Measurements from ENCODE around the gene TLE1. TPM values are rescaled to one million over a fixed set of nuclear protein-coding genes. Genes with fewer than 3 reads are reported as not detected.

The TLE1 gene
- total RNA-seq, 2 experiments from 2014 or later, result 0.48 to 0.53 TPM

DNA sequence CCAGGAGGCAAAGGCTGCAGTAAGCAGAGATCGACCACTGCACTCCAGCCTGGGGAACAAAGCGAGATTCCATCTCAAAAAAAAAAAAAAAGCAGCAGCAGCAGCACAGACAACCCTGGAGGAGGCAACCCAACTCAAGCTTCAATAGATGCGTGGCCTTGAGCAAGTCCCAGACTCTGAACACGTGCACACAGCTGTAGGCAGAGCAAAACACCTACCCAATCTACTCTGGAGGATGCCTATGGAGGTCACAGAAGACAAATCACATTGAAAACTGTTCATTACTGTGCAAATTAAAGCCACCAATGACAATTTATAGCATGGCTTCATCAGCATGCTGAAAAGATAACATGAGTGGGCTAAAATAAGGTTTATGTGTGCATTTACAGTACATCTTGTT lies 7.2 kb downstream of the TLE1 start:
- Mint-ChIP-seq H3K4me3 (no peak overlapping the region), H3K36me3 (ENCODE audit: low read depth) (peaks cover 3% of the 10 kb centered on the region), H3K27ac (no peak overlapping the region), H3K4me1 (peaks cover 2% of the 10 kb centered on the region), H3K27me3 (peaks cover 10% of the 10 kb centered on the region), H3K9me3 (no peaks in the 10 kb centered on the region)
- ChIA-PET CTCF (no interaction called here), POLR2A (no interaction called here)
- DNase-seq, result no peak

DNA sequence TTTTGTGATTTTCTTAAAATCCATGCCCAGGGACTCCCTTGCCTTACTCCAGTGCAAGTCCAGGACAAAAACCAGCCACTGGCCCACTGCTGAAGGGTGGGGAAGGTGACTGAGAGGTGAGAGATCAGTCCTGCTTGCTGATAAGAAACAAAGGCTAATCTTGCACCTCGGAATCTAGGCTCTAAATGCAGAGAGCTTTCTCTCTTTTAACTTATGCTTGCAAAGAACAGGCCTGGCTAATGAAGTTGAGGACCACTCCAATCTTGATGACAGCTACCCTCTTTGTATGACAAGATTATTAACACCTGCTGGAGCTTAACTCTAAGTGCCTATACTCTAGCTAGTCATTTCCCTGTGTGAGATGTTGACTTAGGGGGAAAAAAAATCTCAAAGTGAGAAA lies 8.8 kb downstream of the TLE1 start:
- H3K4me1 Mint-ChIP-seq, result no peaks in the 10 kb centered on the region
- no peak overlapping the region for H3K27ac Mint-ChIP-seq
- H3K4me3 Mint-ChIP-seq, result no peak overlapping the region
- DNase-seq, result no peak
- ChIA-PET POLR2A (no interaction called here), CTCF (no interaction called here)
- peaks cover 10% of the 10 kb centered on the region for H3K27me3 Mint-ChIP-seq
- no peaks in the 10 kb centered on the region for H3K36me3 Mint-ChIP-seq (ENCODE audit: low read depth)
- no peaks in the 10 kb centered on the region for H3K9me3 Mint-ChIP-seq

DNA sequence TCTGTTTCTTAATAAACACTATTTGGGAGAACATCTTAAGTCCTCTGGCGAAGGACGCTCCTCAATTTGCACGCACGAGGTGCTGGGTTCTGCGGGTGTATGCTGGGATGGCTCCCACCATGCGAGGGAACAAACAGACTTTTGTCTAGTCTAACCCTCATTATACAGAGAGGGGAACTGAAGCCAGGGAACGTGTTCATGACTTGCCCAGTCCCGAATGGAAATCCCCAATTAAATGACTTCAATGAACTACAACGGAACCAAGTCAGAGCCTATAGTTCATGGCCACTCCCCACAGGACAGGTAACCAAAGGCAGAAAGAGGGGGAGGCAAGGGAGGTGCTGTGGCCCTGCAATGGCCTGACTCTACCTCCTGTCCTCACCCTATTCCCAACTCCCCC lies 9.3 kb downstream of the TLE1 start:
- CTCF ChIA-PET, result no interaction called here

DNA sequence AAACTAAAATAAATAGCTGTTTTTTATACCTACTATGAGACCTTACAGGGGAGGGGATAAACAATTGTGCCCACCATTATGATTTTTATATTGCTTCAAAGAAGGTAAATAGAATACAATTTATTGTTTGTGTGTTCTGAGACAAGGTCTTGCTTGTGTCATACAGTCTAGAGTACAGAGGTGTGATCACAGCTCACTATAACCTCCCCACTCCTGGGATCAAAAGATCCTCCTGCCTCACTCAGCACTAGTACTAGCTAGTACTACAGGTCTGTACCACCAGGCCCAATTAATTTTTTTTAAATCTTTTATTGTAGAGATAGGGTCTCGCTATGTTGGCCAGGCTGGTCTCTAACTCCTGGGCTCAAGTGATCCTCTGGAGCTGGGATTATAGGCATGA lies 11.3 kb downstream of the TLE1 start:
- no peak for DNase-seq
- Mint-ChIP-seq H3K27me3 (peaks cover 10% of the 10 kb centered on the region), H3K4me1 (no peaks in the 10 kb centered on the region), H3K27ac (no peak overlapping the region), H3K36me3 (ENCODE audit: low read depth) (no peaks in the 10 kb centered on the region), H3K9me3 (no peaks in the 10 kb centered on the region), H3K4me3 (no peak overlapping the region)
- ChIA-PET POLR2A (no interaction called here), CTCF (no interaction called here)

More for the DNA sequence above, 9.3 kb downstream of the TLE1 start:
- H3K27ac Mint-ChIP-seq, result no peak overlapping the region
- no peak overlapping the region for H3K4me3 Mint-ChIP-seq
- H3K4me1 Mint-ChIP-seq, result no peaks in the 10 kb centered on the region
- peaks cover 10% of the 10 kb centered on the region for H3K27me3 Mint-ChIP-seq
- no peak for DNase-seq
- POLR2A ChIA-PET, result no interaction called here
- H3K9me3 Mint-ChIP-seq, result no peaks in the 10 kb centered on the region
- H3K36me3 Mint-ChIP-seq (ENCODE audit: low read depth), result no peaks in the 10 kb centered on the region

DNA sequence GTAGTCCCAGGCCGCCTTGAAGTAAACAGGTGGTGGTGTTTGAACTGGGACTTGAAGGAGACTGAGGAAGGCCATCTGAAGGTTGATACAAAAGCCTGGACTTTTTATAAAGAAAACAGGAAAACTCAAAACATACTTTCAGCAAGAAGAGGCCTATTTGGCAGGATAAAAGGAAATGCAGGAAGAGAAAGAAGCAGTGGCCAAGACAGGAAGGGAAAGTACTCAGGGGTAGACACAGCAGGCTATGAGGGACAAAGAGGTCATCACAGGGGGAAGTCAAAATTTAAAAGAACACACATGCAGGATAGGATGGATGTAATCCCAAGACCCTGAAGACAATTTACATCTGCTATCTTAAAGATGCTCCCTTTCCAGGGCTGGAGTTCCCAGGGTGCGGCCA lies 13.0 kb downstream of the TLE1 start:
- DNase-seq, result no peak
- Mint-ChIP-seq H3K9me3 (no peaks in the 10 kb centered on the region), H3K4me3 (no peak overlapping the region), H3K27me3 (no peaks in the 10 kb centered on the region), H3K36me3 (ENCODE audit: low read depth) (no peaks in the 10 kb centered on the region), H3K4me1 (no peaks in the 10 kb centered on the region), H3K27ac (no peak overlapping the region)
- CTCF ChIA-PET, result no interaction called here
- POLR2A ChIA-PET, result no interaction called here

DNA sequence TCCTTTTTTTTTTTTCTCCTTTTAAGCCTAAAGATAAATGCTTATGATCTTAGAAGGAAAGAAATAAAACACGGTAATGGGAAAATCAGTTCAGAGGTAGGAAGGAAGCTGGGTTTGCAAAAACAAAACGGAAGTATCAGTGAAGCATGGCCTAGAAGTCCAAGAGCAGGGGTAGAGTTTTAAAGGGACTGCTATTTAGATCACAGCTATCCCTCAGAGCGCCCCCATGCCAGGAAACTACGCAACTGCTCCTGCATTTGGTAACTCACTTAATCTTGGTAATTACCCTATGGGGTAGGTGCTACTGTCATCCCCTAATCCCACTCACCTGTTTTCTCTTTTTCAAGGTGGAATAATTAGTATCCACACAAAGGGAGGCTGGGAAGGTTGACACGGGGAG lies 16.0 kb downstream of the TLE1 start:
- ChIA-PET CTCF (no interaction called here), POLR2A (no interaction called here)
- Mint-ChIP-seq H3K9me3 (no peaks in the 10 kb centered on the region), H3K4me1 (no peaks in the 10 kb centered on the region), H3K27me3 (no peaks in the 10 kb centered on the region), H3K4me3 (no peak overlapping the region), H3K27ac (no peak overlapping the region), H3K36me3 (ENCODE audit: low read depth) (no peaks in the 10 kb centered on the region)
- DNase-seq, result no peak

DNA sequence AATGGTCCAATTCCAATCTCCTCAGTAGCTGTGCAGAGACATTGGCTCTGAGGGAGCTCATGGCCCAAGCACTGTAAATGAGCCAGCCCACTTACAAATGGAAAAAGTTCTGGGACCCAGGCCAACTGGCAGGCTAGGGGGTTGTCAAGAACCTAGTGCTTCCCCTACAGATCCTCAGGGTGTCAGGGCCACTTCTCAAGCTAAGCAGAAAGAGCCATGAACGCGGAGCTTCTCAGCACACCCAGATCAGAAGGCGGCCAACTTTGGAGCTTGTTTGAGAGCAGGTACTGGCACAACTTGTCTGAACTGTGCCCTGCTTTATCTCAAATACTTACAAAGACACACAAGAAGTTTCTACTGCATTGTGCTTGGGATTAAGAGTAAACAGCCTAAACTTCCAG lies 17.5 kb downstream of the TLE1 start:
- CTCF ChIA-PET, result no interaction called here
- POLR2A ChIA-PET, result no interaction called here
- Mint-ChIP-seq H3K27me3 (no peaks in the 10 kb centered on the region), H3K4me1 (no peaks in the 10 kb centered on the region), H3K9me3 (no peaks in the 10 kb centered on the region), H3K27ac (no peak overlapping the region), H3K4me3 (no peak overlapping the region), H3K36me3 (ENCODE audit: low read depth) (no peaks in the 10 kb centered on the region)
- no peak for DNase-seq

DNA sequence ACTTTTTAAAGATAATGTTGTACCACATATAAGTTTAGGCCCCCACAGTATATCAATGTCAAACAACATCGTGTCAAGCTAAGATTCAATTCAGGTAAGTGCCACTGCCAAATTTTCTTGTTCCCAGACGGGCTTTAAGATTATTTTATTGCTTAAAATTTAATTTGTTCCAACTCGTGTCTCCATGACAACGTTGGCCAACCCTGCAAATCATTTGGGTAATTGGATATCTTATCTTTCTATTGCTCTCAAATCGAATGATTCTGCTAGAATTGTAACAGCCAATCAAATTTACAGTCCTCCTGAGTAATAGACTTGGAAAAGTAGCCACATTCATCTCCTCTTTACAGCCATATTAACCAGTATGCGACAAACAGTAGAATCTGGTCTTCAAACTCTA lies 19.5 kb downstream of the TLE1 start:
- no peaks in the 10 kb centered on the region for H3K9me3 Mint-ChIP-seq
- ChIA-PET CTCF (no interaction called here), POLR2A (no interaction called here)
- no peaks in the 10 kb centered on the region for H3K4me1 Mint-ChIP-seq
- no peak for DNase-seq
- H3K27ac Mint-ChIP-seq, result no peak overlapping the region
- H3K27me3 Mint-ChIP-seq, result no peaks in the 10 kb centered on the region
- H3K4me3 Mint-ChIP-seq, result no peak overlapping the region
- no peaks in the 10 kb centered on the region for H3K36me3 Mint-ChIP-seq (ENCODE audit: low read depth)

DNA sequence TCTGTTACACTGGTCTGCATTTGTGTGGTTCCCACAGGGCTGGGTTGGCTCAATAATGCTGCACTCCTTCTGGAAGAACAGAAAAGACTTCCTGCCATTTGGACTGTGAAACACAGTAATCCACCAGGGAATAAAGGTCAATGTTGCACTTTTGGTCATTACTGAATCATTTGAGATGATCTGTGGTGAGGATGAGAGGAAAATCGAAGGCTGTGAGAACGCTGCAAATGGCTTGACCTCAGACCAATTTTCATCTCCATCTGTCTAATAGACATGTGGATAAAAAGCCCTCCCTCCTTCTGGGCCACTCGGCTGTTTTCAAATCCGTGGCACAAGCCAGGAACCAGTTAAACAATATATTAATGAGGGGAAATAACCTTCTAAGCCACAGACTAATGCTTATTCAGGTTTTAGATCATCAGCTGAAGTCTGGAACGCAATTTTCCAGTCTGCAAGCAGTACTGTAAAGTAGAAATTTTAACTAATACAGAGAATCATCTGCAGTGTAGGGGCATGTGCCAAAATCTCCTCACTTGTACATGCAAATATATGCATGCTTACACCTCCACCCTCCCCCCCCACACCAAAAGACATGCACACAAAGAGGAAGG lies 20.2 kb downstream of the TLE1 start:
- H3K4me1 Mint-ChIP-seq, result no peaks in the 10 kb centered on the region
- H3K27ac Mint-ChIP-seq, result no peak overlapping the region
- DNase-seq, result no peak
- CTCF ChIA-PET, result no interaction called here
- POLR2A ChIA-PET, result no interaction called here
- H3K9me3 Mint-ChIP-seq, result no peaks in the 10 kb centered on the region
- H3K4me3 Mint-ChIP-seq, result no peak overlapping the region
- no peaks in the 10 kb centered on the region for H3K36me3 Mint-ChIP-seq (ENCODE audit: low read depth)
- no peaks in the 10 kb centered on the region for H3K27me3 Mint-ChIP-seq

DNA sequence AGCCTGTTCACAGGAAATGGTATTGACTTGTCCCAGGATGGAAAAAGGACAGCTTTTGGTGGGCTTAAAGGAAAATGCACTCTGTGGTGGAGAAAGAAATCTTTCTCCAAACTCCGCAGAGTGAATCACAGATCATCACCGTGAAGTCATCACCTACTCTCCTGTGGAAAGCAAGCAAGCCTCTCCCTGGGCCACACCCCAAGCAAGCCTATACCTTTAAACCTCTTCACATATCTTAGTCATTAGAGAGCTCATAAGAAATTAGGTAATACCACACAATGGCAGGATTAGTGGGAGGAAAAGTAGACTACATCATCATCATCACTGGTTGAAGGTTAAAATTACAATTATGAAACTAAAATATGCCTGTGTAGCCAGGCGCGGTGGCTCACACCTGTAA lies 23.2 kb downstream of the TLE1 start:
- Mint-ChIP-seq H3K4me1 (no peaks in the 10 kb centered on the region), H3K4me3 (no peak overlapping the region), H3K27ac (no peak overlapping the region), H3K27me3 (no peaks in the 10 kb centered on the region), H3K36me3 (ENCODE audit: low read depth) (no peaks in the 10 kb centered on the region), H3K9me3 (peaks cover 4% of the 10 kb centered on the region)
- CTCF ChIA-PET, result no interaction called here
- DNase-seq, result no peak
- POLR2A ChIA-PET, result no interaction called here

DNA sequence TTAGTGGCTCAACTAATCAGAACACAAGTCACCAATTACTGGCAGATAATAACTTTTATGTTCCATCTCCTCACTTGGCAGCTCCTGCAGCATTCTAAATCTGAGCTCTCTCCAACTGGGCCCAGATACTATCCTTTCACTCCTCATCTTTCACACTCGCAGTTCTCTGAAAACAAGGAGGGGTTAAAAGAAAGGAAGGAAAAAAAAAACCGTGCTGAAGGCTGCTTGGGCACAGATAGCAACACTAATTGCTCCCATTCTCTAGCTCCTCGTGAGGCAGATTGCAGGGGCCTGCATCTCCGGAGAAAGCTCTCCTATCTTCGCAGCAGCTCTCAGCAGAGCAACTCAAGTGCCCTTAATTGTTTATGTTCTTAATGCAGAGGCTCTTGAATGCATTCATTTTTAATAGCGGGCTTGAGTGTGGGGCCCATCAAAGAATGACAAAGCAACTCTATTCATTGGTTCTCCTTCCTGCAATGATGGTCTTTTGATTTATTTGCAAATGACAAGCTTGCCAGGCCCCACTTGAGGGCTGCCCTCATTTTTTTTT lies 23.9 kb downstream of the TLE1 start:
- Mint-ChIP-seq H3K4me3 (no peak overlapping the region), H3K9me3 (peaks cover 4% of the 10 kb centered on the region), H3K27ac (no peak overlapping the region), H3K4me1 (no peaks in the 10 kb centered on the region), H3K36me3 (ENCODE audit: low read depth) (no peaks in the 10 kb centered on the region), H3K27me3 (no peaks in the 10 kb centered on the region)
- no peak for DNase-seq
- CTCF ChIA-PET, result no interaction called here
- POLR2A ChIA-PET, result no interaction called here

DNA sequence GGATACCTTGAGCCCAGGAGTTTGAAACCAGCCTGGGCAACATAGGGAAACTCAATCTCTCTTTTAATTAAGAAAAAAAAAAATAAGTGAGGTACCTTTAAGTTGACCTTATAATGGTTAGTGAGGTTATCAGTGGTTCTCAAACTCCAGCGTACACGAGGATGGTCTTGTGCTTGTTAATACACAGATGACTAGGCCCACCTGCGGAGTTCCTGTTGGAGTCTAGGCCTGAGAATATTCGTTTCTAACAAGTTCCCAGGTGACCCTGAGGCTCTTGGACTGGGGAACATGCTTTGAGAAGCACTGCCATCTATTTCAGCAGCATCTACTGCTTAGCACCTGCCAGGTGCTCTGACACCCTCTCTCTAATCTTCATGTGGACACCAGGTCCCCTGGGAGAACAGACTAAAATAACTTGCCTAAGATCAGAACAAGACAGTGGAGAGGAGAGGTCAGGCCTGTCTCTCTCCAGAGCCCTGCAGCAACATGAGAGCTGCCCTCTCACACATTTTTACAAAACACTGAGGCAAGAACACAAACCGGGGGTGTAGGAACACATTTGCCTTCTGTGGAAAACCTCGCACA lies 24.6 kb downstream of the TLE1 start:
- Mint-ChIP-seq H3K4me1 (no peaks in the 10 kb centered on the region), H3K9me3 (peaks cover 4% of the 10 kb centered on the region), H3K27ac (no peak overlapping the region), H3K4me3 (no peak overlapping the region), H3K36me3 (ENCODE audit: low read depth) (no peaks in the 10 kb centered on the region), H3K27me3 (no peaks in the 10 kb centered on the region)
- no peak for DNase-seq
- CTCF ChIA-PET, result no interaction called here
- POLR2A ChIA-PET, result no interaction called here

DNA sequence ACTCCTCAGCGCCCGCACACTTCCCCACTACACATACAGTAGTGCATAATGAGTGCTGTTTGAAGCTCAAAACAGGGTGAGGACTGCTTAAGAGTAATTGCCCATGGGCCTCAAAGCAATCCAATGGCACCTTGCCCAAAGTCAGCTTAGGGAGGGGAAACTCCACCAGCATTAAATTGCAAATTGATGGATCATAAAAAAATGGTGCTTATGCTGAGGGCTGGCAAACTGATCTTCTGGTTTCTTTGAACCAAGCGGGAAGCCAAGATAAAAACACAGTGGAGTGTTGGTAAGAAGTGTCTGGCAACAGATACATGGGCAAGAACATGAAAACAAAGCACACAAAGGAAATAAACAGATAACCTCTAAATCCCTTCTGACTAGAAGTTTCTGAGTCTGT lies 28.0 kb downstream of the TLE1 start:
- no peaks in the 10 kb centered on the region for H3K27me3 Mint-ChIP-seq
- no peak overlapping the region for H3K27ac Mint-ChIP-seq
- CTCF ChIA-PET, result no interaction called here
- POLR2A ChIA-PET, result no interaction called here
- no peak for DNase-seq
- no peak overlapping the region for H3K4me3 Mint-ChIP-seq
- H3K9me3 Mint-ChIP-seq, result peaks cover 4% of the 10 kb centered on the region
- no peaks in the 10 kb centered on the region for H3K36me3 Mint-ChIP-seq (ENCODE audit: low read depth)
- H3K4me1 Mint-ChIP-seq, result no peaks in the 10 kb centered on the region

DNA sequence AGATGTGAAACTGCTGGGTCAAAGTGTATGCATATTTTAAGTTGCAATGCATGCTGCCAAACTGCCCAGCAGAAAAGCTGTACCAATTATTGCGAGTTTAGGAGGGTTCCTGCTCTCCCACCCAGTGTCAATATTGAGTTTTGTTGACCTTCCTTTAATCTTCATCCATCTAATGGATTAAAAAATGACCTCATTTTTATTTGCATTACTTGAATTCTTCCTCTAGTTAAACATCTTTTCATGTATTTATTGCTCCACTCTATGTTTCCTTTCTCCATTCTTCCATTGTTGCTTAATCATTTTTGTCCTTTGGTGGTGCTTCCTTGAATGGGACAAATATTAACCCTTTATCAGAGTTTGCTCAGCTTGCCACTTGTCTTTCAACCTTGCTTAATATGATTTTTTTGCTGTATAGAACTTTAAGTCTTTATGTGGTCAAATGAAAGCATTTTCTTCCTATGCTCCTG lies 32.4 kb downstream of the TLE1 start:
- Mint-ChIP-seq H3K9me3 (peaks cover 5% of the 10 kb centered on the region), H3K4me1 (no peaks in the 10 kb centered on the region), H3K27me3 (no peaks in the 10 kb centered on the region), H3K36me3 (ENCODE audit: low read depth) (no peaks in the 10 kb centered on the region), H3K4me3 (no peak overlapping the region), H3K27ac (no peak overlapping the region)
- no peak for DNase-seq
- CTCF ChIA-PET, result no interaction called here
- POLR2A ChIA-PET, result no interaction called here

All from activated CD4-positive, alpha-beta memory T cell treated with anti-CD3 and anti-CD28 coated beads, Interleukin-2, amount 10 ng/mL, durations not matched to agents 7 days and 5 days (primary cell).